ENCODE measurements around the gene LRRC63.
"Not testable (repeated sequence)": the region's sequence is repeated elsewhere in the genome, so short reads cannot be mapped to it uniquely, and the experiment has no call there.

LRRC63 gene

GRCh38 chr13:46274094-46274698, 62.5 kb downstream of the LRRC63 start:
- no peak for DNase-seq

- no peak for DNase-seq
Measured at GRCh38 chr13:46278474-46278873, 66.7 kb downstream of the LRRC63 start.

- no peak for DNase-seq
Measured at GRCh38 chr13:46281779-46282178, 70.1 kb downstream of the LRRC63 start.

GRCh38 chr13:46283912-46284824, 72.4 kb downstream of the LRRC63 start:
- DNase-seq: not testable (repeated sequence)

GRCh38 chr13:46286972-46287371, 75.2 kb downstream of the LRRC63 start:
- DNase-seq: no peak

- no peak for DNase-seq
Measured at GRCh38 chr13:46288570-46289259, 77.0 kb downstream of the LRRC63 start.

GRCh38 chr13:46289260-46289955, 77.7 kb downstream of the LRRC63 start:
- no peak for DNase-seq

GRCh38 chr13:46290434-46290833, 78.7 kb downstream of the LRRC63 start:
- DNase-seq: no peak

GRCh38 chr13:46293436-46293835, 81.7 kb downstream of the LRRC63 start:
- DNase-seq: no peak

- no peak for DNase-seq
Measured at GRCh38 chr13:46295491-46296114, 83.9 kb downstream of the LRRC63 start.

GRCh38 chr13:46296115-46296822, 84.5 kb downstream of the LRRC63 start:
- DNase-seq: no peak

- no peak for DNase-seq
Measured at GRCh38 chr13:46296921-46297320, 85.2 kb downstream of the LRRC63 start.

GRCh38 chr13:46297361-46297811, 85.7 kb downstream of the LRRC63 start:
- no peak for DNase-seq

- DNase-seq: no peak
Measured at GRCh38 chr13:46303742-46304385, 92.1 kb downstream of the LRRC63 start.

- DNase-seq: no peak
Measured at GRCh38 chr13:46304546-46304945, 92.8 kb downstream of the LRRC63 start.

- no peak for DNase-seq
Measured at GRCh38 chr13:46307554-46307953, 95.8 kb downstream of the LRRC63 start.

GRCh38 chr13:46310066-46310465, 98.3 kb downstream of the LRRC63 start:
- DNase-seq: no peak

GRCh38 chr13:46311217-46311616, 99.5 kb downstream of the LRRC63 start:
- DNase-seq: no peak

- no peak for DNase-seq
Measured at GRCh38 chr13:46313024-46313423, 101.3 kb downstream of the LRRC63 start.

GRCh38 chr13:46313432-46314257, 101.9 kb downstream of the LRRC63 start:
- no peak for DNase-seq

Data from NCI-H1436 treated with DMSO at 0.1 percent for 48 hours (cell line).